ENCODE data around the gene WDFY2.

The WDFY2 gene

DNA sequence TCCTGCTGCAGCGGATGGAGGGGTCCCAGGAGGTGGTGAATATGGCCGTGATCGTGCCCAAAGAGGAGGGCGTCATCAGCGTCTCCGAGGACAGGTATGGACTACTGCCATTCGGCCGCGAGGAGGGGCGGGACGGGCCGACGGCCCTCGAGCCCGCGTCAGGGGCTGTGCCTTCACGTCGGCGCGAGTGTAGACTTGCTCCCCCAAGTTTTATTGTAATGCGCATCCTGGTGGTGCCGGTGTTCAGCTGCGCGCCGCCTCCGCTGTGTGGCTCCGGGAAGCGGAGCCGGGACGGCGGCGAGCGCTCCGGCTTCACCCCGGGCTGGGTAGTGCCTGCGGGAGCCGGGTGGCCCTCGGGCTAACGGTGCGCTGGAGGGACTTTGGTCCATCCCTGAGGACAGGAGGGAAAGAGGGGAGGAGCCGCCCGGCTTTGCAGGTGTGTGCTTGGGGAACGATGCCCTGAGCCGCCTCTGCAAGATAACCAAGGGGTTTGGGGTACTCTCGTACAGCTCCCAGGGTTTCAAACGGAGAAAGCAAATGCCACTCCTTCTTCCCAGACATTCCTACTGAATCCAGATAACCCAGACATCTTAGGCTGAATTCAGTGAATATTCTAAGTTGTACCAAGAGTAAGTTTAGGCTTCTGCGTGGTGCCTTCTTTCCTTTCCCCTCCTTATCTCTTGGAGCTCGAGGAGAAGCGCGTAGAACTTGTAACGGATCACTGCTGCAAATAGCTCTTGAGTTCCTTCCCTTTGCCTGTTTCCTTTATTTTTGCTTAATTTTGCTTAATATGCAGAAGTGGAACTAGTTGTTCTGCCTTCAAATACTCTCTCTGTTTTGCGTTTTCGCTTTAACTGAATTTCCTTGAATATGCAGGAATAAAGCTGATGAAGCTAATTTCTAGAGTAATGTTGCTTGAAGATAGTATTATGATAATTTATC lies 740 bp downstream of the WDFY2 start:
- Histone ChIP-seq H3K4me3 (peak overlapping the region; percentile 75 to 97), H3K27ac (peak overlapping the region; percentile 77 to 88), H3K36me3 (no peaks in the 10 kb centered on the region), H3K27me3 (no peaks in the 10 kb centered on the region), H3K9me3 (no peaks in the 10 kb centered on the region), H3K4me1 (peaks cover 0 to 44% (median 23%) of the 10 kb centered on the region in 4 donors)
- intact Hi-C loops (cut with DNase I; ENCODE audit: low total_unique reads) = loop anchor here (2.0 to 10.0 kb wide), 5 partner anchors 132 to 673 kb away; partner anchors contain the start of genes ALG11, ATP7B, DHRS12 and INTS6
- peak in 1 of 2 donors; percentile 54 for DNase-seq
- TF ChIP-seq, protein P1, sequence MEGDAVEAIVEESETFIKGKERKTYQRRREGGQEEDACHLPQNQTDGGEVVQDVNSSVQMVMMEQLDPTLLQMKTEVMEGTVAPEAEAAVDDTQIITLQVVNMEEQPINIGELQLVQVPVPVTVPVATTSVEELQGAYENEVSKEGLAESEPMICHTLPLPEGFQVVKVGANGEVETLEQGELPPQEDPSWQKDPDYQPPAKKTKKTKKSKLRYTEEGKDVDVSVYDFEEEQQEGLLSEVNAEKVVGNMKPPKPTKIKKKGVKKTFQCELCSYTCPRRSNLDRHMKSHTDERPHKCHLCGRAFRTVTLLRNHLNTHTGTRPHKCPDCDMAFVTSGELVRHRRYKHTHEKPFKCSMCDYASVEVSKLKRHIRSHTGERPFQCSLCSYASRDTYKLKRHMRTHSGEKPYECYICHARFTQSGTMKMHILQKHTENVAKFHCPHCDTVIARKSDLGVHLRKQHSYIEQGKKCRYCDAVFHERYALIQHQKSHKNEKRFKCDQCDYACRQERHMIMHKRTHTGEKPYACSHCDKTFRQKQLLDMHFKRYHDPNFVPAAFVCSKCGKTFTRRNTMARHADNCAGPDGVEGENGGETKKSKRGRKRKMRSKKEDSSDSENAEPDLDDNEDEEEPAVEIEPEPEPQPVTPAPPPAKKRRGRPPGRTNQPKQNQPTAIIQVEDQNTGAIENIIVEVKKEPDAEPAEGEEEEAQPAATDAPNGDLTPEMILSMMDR (IDR thresholded peaks at IDR 0.05) = no peak

DNA sequence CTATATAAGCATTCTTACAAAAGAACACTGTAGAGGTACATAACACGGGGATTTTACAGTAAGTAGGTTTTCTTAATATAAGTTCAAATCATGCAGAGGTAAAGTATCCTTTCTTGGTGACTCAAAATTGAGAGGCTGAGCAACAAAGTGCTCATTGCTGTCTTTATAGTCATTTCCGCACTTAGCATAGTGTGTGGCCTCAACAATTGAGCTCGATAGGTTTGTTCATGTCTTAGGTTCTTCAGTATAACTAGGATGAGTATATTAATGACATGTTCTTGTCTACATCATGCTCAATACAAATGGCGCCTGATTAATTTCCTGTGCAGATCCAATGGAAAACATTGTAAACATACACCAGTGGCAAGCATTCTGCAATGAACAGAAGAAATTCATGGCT lies 1.4 kb downstream of the WDFY2 start:
- Histone ChIP-seq H3K4me1 (peaks cover 0 to 51% (median 30%) of the 10 kb centered on the region in 4 donors), H3K27ac (no peak overlapping the region), H3K36me3 (no peaks in the 10 kb centered on the region), H3K27me3 (no peaks in the 10 kb centered on the region), H3K4me3 (peak overlapping the region; percentile 75 to 97), H3K9me3 (no peaks in the 10 kb centered on the region)
- DNase-seq = no peak
- TF ChIP-seq, protein P1 (IDR thresholded peaks at IDR 0.05) = no peak
- intact Hi-C loops (cut with DNase I; ENCODE audit: low total_unique reads) = loop anchor here (2.0 to 10.0 kb wide), 4 partner anchors 133 to 429 kb away; partner anchors contain the start of genes ALG11, ATP7B, DHRS12 and INTS6

- Histone ChIP-seq H3K27me3 (no peaks in the 10 kb centered on the region), H3K4me3 (no peak overlapping the region), H3K4me1 (peaks cover 0 to 64% (median 40%) of the 10 kb centered on the region in 4 donors), H3K9me3 (no peaks in the 10 kb centered on the region), H3K27ac (no peak overlapping the region), H3K36me3 (no peaks in the 10 kb centered on the region)
- no peak for DNase-seq
- intact Hi-C loops (cut with DNase I; ENCODE audit: low total_unique reads) = loop anchor here (10.0 kb wide), 3 partner anchors 137 to 427 kb away; partner anchors contain the start of genes ALG11, ATP7B and DHRS12
- TF ChIP-seq, protein P1 (IDR thresholded peaks at IDR 0.05) = no peak
These were observed 3.1 kb downstream of the WDFY2 start for GRCh38 chr13:51587372-51587771.

- Histone ChIP-seq H3K4me1 (peaks cover 0 to 59% (median 39%) of the 10 kb centered on the region in 4 donors), H3K27me3 (no peaks in the 10 kb centered on the region), H3K36me3 (no peaks in the 10 kb centered on the region), H3K9me3 (no peaks in the 10 kb centered on the region), H3K27ac (no peak overlapping the region), H3K4me3 (no peak overlapping the region)
- TF ChIP-seq, protein P1 (IDR thresholded peaks at IDR 0.05) = no peak
- no peak for DNase-seq
- intact Hi-C loops (cut with DNase I; ENCODE audit: low total_unique reads) = loop anchor here (10.0 kb wide), 3 partner anchors 136 to 426 kb away; partner anchors contain the start of genes ALG11, ATP7B and DHRS12
These were observed 4.2 kb downstream of the WDFY2 start for GRCh38 chr13:51588406-51588949.

GRCh38 chr13:51589793-51590192 lies 5.5 kb downstream of the WDFY2 start:
- Histone ChIP-seq H3K4me3 (no peak overlapping the region), H3K27ac (peak overlapping the region in 1 of 2 donors; percentile 51), H3K9me3 (no peaks in the 10 kb centered on the region), H3K27me3 (no peaks in the 10 kb centered on the region), H3K4me1 (peaks cover 0 to 57% (median 38%) of the 10 kb centered on the region in 4 donors), H3K36me3 (no peaks in the 10 kb centered on the region)
- DNase-seq = no peak
- intact Hi-C loops (cut with DNase I; ENCODE audit: low total_unique reads) = loop anchor here (10.0 kb wide), 3 partner anchors 135 to 425 kb away; partner anchors contain the start of genes ALG11, ATP7B and DHRS12
- TF ChIP-seq, protein P1 (IDR thresholded peaks at IDR 0.05) = no peak

Data from tibial artery (tissue), 4 donors.